ENCODE data around the gene MIDN.
A peak's percentile ranks its signal among the peaks of the same experiment; 100 is the strongest.

MIDN gene

GRCh38 chr19:1268226-1269064 lies 20.1 kb downstream of the MIDN start:
- DNase-seq (ENCODE audit: low read depth, low spot score): no peak
- H3K27ac ChIP-seq: peak overlapping the region; percentile 99

GRCh38 chr19:1269065-1269477 lies 20.7 kb downstream of the MIDN start, which contains the start of gene CIRBP:
CIRBP (plus strand) TSS chr19:1269332; CDS start chr19:1270934, 1,602 bp downstream.
- peak; percentile 90 for DNase-seq (ENCODE audit: low read depth, low spot score)
- H3K27ac ChIP-seq: peak within 1 kb of the TSS; percentile 99

DNA sequence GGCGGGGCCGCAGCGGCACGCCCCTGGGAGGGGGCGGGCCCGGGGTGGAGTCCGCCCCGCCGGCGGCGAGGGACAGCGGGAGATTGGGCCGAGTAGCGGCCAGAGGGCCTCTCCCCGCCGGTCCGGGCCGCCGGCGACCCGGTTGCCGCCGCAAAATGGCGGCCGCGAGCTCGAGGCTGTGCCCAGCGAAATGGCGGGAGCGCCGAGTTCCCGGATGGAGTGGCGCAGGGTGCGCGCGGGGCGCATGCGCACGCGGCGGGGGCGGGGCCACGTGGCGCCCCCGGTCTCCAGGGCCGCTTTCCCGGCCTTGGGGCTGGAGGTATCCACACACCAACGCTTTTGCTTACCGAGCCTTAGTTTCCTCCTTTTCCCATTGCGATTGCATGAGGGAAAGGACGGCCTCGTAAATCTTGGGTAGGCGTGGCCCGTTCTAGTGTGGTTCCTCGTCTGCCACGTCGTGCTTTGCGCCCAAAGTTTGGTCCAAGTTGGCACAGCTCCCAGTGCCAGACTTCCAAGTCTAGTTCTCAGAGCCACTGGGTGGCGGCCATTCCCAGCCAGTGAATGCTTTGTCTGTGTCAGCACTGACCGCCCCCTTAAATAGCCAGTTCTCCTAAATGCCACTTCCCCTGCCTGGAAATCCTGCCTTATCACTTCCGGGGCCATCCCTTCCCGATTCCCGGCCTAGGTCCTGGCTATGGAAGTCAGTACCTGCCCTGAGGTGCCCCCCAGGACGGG lies 21.3 kb downstream of the MIDN start:
- no peak for DNase-seq (ENCODE audit: low read depth, low spot score)
- peak overlapping the region; percentile 99 for H3K27ac ChIP-seq

- H3K27ac ChIP-seq: peak overlapping the region; percentile 99
- no peak for DNase-seq (ENCODE audit: low read depth, low spot score)
Measured at GRCh38 chr19:1270213-1270853, 21.9 kb downstream of the MIDN start.

GRCh38 chr19:1270854-1271527 lies 22.6 kb downstream of the MIDN start:
- DNase-seq (ENCODE audit: low read depth, low spot score): no peak
- peak overlapping the region; percentile 99 for H3K27ac ChIP-seq

DNA sequence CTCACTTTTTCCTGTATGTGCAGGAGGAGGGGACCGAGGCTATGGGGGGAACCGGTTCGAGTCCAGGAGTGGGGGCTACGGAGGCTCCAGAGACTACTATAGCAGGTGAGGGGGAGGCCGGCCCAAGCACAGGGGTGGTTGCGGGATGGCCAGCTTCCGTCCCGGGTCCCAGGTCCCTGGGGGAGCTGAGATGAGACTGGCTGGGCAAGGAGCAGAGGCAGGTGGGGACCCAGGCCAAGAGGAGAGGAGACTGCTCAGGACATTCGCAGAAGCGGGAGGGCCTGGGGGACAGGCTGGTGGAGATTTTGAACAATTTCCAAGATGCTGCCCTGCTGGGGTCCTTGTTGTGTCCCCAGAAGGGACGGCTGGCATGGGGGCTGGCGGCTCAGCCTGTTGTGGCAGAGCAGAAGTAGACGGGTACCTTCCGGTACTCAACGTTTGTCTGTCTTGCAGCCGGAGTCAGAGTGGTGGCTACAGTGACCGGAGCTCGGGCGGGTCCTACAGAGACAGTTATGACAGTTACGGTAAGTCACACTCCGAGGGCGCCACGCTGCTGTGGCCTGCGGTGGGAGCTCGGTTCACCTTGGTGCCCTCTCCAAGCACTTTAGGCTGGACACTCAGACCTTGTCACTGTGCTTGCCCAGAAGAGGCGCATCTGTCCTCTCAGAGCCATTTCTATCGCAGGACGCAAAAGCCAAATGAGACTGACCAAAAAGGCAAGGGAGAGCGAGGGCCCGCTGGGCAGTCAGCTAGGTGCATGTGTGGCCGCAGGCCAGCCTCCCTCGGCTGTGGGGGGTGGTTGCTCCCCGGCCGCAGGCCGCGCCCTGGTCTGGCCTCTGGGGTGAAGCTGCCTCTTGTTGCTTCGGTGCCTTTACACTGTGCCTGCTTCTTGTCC lies 23.4 kb downstream of the MIDN start:
- peak overlapping the region; percentile 99 for H3K27ac ChIP-seq
- DNase-seq (ENCODE audit: low read depth, low spot score): no peak

DNA sequence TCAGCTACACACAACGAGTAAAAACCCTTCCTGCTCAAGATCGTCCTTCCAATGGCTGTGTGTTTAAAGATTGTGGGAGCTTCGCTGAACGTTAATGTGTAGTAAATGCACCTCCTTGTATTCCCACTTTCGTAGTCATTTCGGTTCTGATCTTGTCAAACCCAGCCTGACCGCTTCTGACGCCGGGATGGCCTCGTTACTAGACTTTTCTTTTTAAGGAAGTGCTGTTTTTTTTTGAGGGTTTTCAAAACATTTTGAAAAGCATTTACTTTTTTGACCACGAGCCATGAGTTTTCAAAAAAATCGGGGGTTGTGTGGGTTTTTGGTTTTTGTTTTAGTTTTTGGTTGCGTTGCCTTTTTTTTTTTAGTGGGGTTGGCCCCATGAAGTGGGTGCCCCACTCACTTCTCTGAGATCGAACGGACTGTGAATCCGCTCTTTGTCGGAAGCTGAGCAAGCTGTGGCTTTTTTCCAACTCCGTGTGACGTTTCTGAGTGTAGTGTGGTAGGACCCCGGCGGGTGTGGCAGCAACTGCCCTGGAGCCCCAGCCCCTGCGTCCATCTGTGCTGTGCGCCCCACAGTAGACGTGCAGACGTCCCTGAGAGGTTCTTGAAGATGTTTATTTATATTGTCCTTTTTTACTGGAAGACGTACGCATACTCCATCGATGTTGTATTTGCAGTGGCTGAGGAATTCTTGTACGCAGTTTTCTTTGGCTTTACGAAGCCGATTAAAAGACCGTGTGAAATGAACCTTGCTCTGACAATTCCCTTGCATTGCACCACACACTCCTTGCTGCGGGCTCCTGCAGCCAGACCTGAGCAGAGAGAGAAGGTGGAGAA lies 24.3 kb downstream of the MIDN start:
- H3K27ac ChIP-seq: peak overlapping the region; percentile 99
- no peak for DNase-seq (ENCODE audit: low read depth, low spot score)

GRCh38 chr19:1273263-1274041 lies 25.1 kb downstream of the MIDN start:
- DNase-seq (ENCODE audit: low read depth, low spot score): no peak
- peak overlapping the region; percentile 92 for H3K27ac ChIP-seq

DNA sequence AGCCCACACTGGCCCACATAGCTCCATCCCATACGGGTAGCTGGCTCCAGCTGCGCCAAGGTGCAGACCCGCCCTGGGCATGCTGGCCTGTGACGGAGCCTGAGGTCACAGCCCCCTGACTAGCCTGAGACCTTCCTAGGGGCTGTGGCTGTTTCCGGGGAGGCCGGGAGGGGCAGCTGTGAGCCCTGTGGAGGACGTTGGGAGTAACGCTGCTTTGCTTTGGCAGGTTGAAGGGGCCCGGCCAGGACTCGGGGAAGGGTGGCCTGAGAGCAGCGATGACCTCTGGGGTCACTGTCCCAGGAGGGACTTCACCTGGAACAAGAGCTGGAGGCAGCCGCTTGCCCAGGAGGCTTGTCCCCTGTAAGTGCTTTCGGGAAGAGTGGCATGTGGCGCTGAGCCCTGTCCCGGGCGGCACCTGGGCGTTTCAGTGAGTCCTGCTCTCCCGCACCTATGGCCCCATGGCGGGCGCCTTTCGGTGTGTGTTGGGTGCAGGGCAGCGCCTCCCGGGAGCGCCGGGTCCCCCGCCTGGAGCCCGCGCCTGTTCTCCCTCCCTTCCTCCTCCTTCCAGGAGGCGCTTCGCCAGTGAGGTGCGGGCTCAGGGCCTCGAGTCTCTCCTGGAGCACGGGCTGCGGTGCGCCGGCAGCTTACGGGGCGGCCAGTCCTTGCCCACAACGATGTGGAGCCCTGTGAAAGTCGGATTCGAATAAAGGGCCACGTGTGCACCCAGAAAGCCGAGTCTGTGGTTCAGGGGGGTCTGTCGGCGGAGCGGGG lies 25.9 kb downstream of the MIDN start:
- no peak for DNase-seq (ENCODE audit: low read depth, low spot score)
- peak overlapping the region; percentile 92 for H3K27ac ChIP-seq

- peak overlapping the region; percentile 92 for H3K27ac ChIP-seq
- DNase-seq (ENCODE audit: low read depth, low spot score): no peak
Measured at GRCh38 chr19:1274852-1275259, 26.5 kb downstream of the MIDN start.

DNA sequence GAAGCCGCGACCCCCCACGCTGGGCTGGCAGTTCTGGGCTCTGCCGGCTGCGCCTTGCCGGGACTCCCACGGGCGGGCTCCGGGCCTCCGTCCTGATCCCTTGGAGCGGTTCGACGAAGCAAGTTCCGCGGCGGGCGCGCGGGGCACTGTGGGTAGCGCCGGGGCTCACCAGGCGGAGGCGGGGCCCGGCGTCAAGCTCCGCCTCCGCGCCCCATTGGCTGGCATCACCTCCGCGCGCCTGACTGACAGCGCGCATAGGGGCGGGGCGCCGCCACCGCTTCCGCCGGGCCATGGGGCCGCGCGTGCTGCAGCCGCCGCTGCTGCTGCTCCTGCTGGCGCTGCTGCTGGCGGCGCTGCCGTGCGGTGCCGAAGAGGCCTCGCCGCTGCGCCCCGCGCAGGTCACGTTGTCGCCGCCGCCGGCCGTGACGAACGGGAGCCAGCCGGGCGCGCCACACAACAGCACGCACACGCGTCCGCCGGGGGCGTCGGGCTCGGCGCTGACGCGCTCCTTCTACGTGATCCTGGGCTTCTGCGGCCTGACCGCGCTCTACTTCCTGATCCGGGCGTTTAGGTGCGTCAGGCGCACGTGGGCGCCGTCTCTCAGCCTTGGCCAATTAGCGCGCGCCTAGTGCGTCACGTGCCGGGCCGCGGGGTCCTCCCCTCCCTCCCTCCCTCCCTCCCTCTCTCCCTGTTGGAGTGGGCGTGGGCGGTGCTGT lies 27.0 kb downstream of the MIDN start, which contains the start of gene FAM174C:
Gene FAM174C, plus strand, starts transcription at position 271 of the 716 bp plus-strand sequence. Its CDS starts 20 bp downstream, at position 291.
- peak; percentile 93 for DNase-seq (ENCODE audit: low read depth, low spot score)
- peak within 1 kb of the TSS; percentile 92 for H3K27ac ChIP-seq

DNA sequence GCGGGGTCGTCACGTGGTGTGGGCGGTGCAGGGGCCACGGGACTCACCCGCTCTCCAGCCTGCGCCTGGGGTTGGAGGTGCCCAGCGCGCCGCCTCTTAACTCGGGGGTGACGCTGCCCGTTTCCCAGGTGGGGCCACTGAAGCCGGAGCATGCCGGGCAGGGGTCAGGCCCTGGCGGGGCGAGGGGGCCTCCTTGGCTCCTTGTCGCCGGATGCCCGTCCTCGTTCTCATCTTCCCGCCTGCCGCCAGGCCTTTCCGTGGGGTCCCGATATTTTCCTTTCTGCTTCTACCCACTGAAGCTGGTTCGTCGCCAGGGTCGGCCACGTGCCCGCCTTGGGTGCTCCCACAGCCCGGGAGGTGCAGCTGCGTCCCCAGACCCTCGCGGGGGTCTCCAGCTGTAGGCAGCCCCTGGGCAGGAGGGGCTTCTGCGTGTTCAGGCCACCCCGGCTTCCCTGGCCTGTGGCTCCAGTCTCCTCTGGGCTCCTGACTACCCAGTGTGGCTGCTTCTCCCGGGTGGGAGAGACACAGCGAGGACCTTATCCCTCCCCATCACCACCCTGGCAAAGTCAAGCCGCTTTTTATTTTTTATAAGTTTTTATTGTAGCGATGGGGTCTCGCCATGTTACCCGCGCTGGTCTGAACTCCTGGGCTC lies 27.7 kb downstream of the MIDN start:
- H3K27ac ChIP-seq: peak overlapping the region; percentile 92
- DNase-seq (ENCODE audit: low read depth, low spot score): no peak

GRCh38 chr19:1276628-1277022 lies 28.2 kb downstream of the MIDN start:
- peak overlapping the region; percentile 92 for H3K27ac ChIP-seq

GRCh38 chr19:1277061-1277460 lies 28.7 kb downstream of the MIDN start:
- DNase-seq (ENCODE audit: low read depth, low spot score): no peak
- no peak overlapping the region for H3K27ac ChIP-seq

More at GRCh38 chr19:1276628-1277022, 28.2 kb downstream of the MIDN start:
- DNase-seq (ENCODE audit: low read depth, low spot score): no peak

GRCh38 chr19:1278074-1278473 lies 29.7 kb downstream of the MIDN start:
- DNase-seq (ENCODE audit: low read depth, low spot score): no peak
- H3K27ac ChIP-seq: no peak overlapping the region
